Aorta (tissue), 4 donors: ENCODE data around the gene TRA2B. TPM values are rescaled to one million over a fixed set of nuclear protein-coding genes. Genes with fewer than 3 reads are reported as not detected.

Experiments used
- polyA plus RNA-seq, 2 donors: library from polyadenylated mRNA; stranded (reverse); fragments of 200-250 nt; gene quantifications; one replicate each; pipeline ENCODE4 v1.2.3, GENCODE V29; 2013
- total RNA-seq, 2 donors: library from RNA; stranded (reverse); fragmentation: NEBNext Ultra II Directional; extraction: Animal tissue kit (Norgen Biotek cat#: 25700); gene quantifications; one replicate each; pipeline ENCODE4 v1.2.1, GENCODE V29; 2021
- donor health status: healthy with polysubstance abuse.
- donor health status: Bipolar disorder and iron deficiency.
- donor health status: DM: no; HTN: no; CAD: no.
- donor health status: DM: yes; HTN: yes; CAD: no.

TRA2B gene
- total and polyA plus RNA-seq, 4 donors: 77.4 to 150 (median 90.9) TPM

Other genes starting within 250 kb of the TRA2B start
- gene IGF2BP2, start 113.0 kb downstream of the TRA2B start, total RNA-seq: 10 to 100 TPM; 10.0 to 17.5 TPM
- gene IGF2BP2, start 113.0 kb downstream of the TRA2B start, polyA plus RNA-seq: 1 to 10 TPM in 1 of 2 donors, under 1 TPM in 1; 0.18 to 2.3 TPM
- 10 to 100 TPM; 25.5 to 34.0 TPM for gene ETV5, start 171.1 kb upstream of the TRA2B start, total RNA-seq
- 1 to 10 TPM; 7.6 to 8.7 TPM for gene ETV5, start 171.1 kb upstream of the TRA2B start, polyA plus RNA-seq